ENCODE measurements around the gene CD48.
"Not testable (repeated sequence)": the region's sequence is repeated elsewhere in the genome, so short reads cannot be mapped to it uniquely, and the experiment has no call there.

DNA sequence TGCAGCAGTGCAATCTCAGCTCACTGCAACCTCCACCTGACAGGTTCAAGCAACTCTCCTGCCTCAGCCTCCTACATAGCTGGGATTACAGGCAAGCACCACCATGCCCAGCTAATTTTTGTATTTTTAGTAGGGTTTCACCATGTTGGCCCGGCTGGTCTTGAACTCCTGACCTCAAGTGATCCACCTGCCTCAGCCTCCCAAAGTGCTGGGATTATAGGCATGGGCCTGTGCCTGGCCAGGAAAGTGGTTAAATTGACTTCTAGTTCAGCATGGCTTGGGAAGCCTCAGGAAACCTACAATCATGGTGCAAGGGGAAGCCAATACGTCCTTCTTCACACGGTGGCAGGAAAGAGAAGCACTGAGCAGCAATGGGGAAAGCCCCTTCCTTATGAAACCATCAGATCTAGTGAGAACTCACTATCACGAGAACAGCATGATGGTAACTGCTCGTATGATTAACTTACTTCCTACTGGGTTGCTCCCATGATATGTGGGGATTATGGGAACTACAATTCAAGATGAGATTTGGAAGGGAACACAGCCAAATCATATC, 981 bp upstream of the CD48 start:
- TF ChIP-seq RAD21 (IDR thresholded peaks at IDR 0.05; ENCODE audit: low read length); MXI1 (IDR thresholded peaks at IDR 0.05; ENCODE audit: borderline replicate concordance, low read depth, low read length); MAZ (IDR thresholded peaks at IDR 0.05; ENCODE audit: borderline replicate concordance, low read depth, low read length); CHD1 (IDR thresholded peaks at IDR 0.05; ENCODE audit: low read depth, low read length); BHLHE40 (IDR thresholded peaks at IDR 0.05; ENCODE audit: low read depth, low read length); POLR2A (IDR thresholded peaks at IDR 0.05; ENCODE audit: low read depth, low read length): not testable (repeated sequence)
- TF ChIP-seq, protein P1, sequence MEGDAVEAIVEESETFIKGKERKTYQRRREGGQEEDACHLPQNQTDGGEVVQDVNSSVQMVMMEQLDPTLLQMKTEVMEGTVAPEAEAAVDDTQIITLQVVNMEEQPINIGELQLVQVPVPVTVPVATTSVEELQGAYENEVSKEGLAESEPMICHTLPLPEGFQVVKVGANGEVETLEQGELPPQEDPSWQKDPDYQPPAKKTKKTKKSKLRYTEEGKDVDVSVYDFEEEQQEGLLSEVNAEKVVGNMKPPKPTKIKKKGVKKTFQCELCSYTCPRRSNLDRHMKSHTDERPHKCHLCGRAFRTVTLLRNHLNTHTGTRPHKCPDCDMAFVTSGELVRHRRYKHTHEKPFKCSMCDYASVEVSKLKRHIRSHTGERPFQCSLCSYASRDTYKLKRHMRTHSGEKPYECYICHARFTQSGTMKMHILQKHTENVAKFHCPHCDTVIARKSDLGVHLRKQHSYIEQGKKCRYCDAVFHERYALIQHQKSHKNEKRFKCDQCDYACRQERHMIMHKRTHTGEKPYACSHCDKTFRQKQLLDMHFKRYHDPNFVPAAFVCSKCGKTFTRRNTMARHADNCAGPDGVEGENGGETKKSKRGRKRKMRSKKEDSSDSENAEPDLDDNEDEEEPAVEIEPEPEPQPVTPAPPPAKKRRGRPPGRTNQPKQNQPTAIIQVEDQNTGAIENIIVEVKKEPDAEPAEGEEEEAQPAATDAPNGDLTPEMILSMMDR (conservative IDR thresholded peaks at IDR 0.05; ENCODE audit: low read depth, low read length): not testable (repeated sequence)
